GM19043 (cell line): Measurements from ENCODE around the gene NIBAN1.
"Not testable (repeated sequence)": the region's sequence is repeated elsewhere in the genome, so short reads cannot be mapped to it uniquely, and the experiment has no call there.

Experiments
- ATAC-seq: cut with Tn5 transposase; IDR thresholded peaks from one replicate; pipeline ENCODE4 v1.9.1; 2021; ENCODE audit warnings: low read depth; ENCODE audit not compliant: unreplicated experiment

Gene NIBAN1, protein sequence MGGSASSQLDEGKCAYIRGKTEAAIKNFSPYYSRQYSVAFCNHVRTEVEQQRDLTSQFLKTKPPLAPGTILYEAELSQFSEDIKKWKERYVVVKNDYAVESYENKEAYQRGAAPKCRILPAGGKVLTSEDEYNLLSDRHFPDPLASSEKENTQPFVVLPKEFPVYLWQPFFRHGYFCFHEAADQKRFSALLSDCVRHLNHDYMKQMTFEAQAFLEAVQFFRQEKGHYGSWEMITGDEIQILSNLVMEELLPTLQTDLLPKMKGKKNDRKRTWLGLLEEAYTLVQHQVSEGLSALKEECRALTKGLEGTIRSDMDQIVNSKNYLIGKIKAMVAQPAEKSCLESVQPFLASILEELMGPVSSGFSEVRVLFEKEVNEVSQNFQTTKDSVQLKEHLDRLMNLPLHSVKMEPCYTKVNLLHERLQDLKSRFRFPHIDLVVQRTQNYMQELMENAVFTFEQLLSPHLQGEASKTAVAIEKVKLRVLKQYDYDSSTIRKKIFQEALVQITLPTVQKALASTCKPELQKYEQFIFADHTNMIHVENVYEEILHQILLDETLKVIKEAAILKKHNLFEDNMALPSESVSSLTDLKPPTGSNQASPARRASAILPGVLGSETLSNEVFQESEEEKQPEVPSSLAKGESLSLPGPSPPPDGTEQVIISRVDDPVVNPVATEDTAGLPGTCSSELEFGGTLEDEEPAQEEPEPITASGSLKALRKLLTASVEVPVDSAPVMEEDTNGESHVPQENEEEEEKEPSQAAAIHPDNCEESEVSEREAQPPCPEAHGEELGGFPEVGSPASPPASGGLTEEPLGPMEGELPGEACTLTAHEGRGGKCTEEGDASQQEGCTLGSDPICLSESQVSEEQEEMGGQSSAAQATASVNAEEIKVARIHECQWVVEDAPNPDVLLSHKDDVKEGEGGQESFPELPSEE

GRCh38 chr1:184974056-184974836 lies at the start of gene NIBAN1:
NIBAN1 (minus strand) TSS chr1:184974508; CDS start chr1:184974356, 152 bp downstream.
- peak; percentile 46 for ATAC-seq

DNA sequence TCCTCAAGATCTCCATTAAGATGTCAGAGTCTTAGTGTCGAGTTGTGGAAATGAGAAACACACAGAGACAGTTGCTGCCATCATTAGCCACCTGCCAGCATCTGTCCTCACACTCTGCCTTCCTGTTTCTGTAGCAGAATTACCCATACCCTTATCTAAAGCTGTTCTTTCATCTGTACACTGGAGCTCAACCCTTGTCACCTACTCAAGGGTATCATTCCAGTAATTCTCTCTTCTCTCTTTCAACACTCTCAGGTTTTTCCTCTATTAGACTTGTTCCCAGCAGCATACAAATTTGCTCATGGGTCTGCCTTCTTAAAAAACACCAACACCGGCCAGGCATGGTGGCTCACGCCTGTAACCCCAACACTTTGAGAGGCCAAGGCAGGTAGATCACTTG lies 43.7 kb upstream of the NIBAN1 start:
- ATAC-seq: no peak

DNA sequence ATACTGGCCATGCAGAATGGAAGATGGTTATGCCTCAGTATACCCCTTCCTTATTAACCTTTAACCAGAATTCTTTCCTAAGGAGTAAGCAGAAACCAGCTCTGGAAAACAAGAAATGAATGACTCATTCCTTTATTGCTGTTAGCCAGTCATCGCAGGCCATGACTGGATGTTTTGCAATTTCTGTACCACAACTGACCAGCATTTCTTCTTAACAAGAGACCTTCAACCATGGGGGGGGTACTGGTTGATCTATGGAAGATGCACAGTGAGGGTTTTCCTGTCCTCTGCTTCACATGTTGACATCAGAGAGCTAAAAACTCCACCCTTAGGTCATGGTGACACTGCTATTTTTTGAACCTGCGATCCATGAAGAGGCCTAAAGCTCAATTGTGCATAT lies 43.0 kb upstream of the NIBAN1 start:
- no peak for ATAC-seq

- ATAC-seq: no peak
Measured at GRCh38 chr1:185016880-185017279, 42.6 kb upstream of the NIBAN1 start.

- no peak for ATAC-seq
Measured at GRCh38 chr1:185015631-185016030, 41.3 kb upstream of the NIBAN1 start.

GRCh38 chr1:185014941-185015340 lies 40.6 kb upstream of the NIBAN1 start:
- no peak for ATAC-seq

GRCh38 chr1:185010361-185010760 lies 36.1 kb upstream of the NIBAN1 start:
- ATAC-seq: no peak

DNA sequence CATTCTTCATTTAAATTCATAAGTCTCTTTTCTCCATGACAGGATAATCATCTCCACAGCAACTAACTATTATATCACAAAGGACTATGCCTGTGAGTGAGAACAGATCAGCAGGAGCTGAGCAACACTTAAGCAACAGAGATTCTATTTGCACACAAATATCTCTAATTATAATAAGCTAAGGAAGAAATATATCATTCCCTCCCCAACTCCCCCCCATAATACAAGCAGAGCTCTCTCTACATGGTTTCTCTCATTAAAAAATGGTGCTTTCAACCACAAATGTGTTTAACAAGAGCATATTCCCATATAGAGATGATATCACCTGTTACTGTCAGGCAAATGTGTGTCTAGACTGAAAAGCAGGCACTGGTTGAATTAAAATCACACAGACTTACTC lies 34.5 kb upstream of the NIBAN1 start:
- no peak for ATAC-seq

DNA sequence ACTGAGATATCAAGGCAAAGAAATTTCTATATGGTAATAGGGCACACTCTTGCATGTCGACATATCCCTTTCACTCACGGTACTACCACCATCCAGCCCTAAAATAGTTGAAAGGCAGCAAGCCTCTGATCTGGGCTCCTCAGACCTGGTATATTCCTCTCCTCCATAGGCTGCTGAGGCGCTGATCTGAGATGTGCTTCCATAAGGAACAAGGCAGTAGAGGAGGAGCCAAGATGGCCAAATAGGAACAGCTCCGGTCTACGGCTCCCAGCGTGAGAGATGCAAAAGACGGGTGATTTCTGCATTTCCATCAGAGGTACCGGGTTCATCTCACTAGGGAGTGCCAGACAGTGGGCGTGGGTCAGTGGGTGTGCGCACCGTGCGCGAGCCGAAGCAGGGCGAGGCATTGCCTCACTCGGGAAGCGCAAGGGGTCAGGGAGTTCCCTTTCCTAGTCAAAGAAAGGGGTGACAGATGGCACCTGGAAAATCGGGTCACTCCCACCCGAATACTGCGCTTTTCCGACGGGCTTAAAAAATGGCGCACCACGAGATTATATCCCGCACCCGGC lies 27.1 kb upstream of the NIBAN1 start:
- ATAC-seq: not testable (repeated sequence)

GRCh38 chr1:184999974-185000373 lies 25.7 kb upstream of the NIBAN1 start:
- not testable (repeated sequence) for ATAC-seq

GRCh38 chr1:184994301-184994700 lies 20.0 kb upstream of the NIBAN1 start:
- ATAC-seq: no peak

DNA sequence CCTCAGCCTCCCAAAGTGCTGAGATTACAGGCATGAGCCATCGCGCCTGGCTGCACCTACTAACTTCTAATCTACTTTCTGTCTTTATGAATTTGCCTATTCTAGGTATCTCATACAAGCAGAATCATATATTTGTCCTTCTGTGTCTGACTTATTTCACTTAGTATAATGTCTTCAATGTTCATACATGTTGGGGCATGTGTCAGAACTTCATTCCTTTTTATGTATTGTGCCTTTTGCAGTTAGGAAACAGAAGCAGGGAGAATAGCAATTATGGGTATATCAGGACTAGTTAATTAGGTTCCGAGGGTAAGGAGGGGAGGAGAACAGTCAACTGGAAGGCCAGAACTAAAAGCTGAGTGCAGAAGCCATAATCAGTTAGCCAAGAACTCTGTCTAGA lies 18.0 kb upstream of the NIBAN1 start:
- ATAC-seq: no peak

DNA sequence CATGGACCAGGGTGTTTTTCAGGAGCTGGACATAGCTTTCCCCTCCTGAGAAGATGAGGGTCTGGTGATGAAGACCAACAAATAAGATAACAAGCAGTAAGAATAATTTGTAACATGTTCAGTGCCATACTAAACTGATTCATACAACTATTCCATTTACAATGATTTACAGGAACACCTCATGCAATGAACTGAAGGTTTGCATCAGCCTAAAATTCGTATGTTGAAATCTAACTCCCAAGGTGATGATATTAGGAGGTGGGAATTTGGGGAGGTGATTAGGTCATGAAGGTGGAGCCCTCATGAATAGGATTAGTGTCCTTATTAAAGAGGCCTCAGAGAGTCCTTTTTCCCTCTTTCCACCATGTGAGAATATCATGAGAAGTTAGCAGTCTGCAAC lies 15.9 kb upstream of the NIBAN1 start:
- no peak for ATAC-seq

GRCh38 chr1:184988506-184988905 lies 14.2 kb upstream of the NIBAN1 start:
- ATAC-seq: no peak

- no peak for ATAC-seq
Measured at GRCh38 chr1:184987696-184988095, 13.4 kb upstream of the NIBAN1 start.

DNA sequence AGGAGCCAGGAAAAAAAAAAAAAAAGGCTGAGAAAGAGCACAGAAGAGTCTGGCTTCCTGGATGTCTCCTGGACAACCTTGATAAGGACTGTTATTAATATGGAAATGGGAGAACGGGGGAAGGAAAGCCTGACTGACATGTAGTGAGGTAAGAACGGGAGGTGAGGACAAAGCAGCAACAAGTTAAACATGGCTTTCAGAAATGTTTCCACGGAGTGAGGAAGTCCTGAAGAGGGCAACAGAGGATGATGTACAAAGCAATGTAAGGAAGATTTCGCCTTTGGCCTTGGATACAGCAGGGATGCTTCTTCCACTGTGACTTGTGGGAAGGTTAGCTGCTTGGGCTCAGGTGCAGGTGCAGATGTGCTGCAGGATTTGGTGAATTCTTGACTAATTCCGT lies 11.9 kb upstream of the NIBAN1 start:
- no peak for ATAC-seq

GRCh38 chr1:184982002-184982954 lies 8.0 kb upstream of the NIBAN1 start:
- peak; percentile 97 for ATAC-seq

DNA sequence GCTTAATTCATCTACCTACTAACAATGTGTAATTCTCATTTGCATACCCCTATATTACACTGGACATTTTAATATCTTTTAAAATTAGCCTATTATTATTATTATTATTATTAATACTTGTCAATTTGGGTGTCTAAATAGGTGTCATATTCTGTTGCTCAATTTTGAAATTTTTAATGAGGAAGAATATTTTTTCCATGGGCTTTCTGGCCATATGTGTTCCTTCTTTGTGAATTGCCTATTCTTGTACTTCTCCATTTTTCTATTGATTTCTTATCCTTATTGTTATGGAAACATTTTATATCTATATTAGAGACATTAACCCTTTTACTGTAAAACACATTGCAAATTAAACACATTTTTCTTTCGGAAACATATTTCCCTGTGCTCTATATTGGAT lies 6.4 kb upstream of the NIBAN1 start:
- no peak for ATAC-seq

GRCh38 chr1:184975208-184975870 lies 1.0 kb upstream of the NIBAN1 start:
- no peak for ATAC-seq
